ENCODE results near the gene OR4D10. TPM values are rescaled to one million over a fixed set of nuclear protein-coding genes. Genes with fewer than 3 reads are reported as not detected.

OR4D10 gene
- total RNA-seq, 2 donors from 2014 or later, result not detected

GRCh38 chr11:59520741-59521140 is 47.6 kb downstream of the OR4D10 start:
- DNase-seq (no peak), ATAC-seq (no peak)
- Histone ChIP-seq H3K4me3 (no peak overlapping the region), H3K4me1 (no peaks in the 10 kb centered on the region), H3K9me3 (no peaks in the 10 kb centered on the region), H3K36me3 (replicated peaks in 1 of 2; ENCODE audit: insufficient read depth in 1 of 2, low read depth in 2 of 2) (no peaks in the 10 kb centered on the region), H3K27ac (no peak overlapping the region), H3K27me3 (no peaks in the 10 kb centered on the region)
- no peak for TF ChIP-seq CTCF (IDR thresholded peaks at IDR 0.05)
- TF ChIP-seq POLR2A (IDR thresholded peaks at IDR 0.05), result no peak
- intact Hi-C loops (cut with DNase I), result no loop called here
- WGBS, 2 donors, result 79% methylated on average over 5 of the region's 5 CpGs

- no peak for TF ChIP-seq POLR2A (IDR thresholded peaks at IDR 0.05)
- Histone ChIP-seq H3K36me3 (replicated peaks in 1 of 2; ENCODE audit: insufficient read depth in 1 of 2, low read depth in 2 of 2) (no peaks in the 10 kb centered on the region), H3K9me3 (no peaks in the 10 kb centered on the region), H3K27me3 (no peaks in the 10 kb centered on the region), H3K27ac (no peak overlapping the region), H3K4me1 (no peaks in the 10 kb centered on the region), H3K4me3 (no peak overlapping the region)
- intact Hi-C loops (cut with DNase I), result no loop called here
- ATAC-seq, result no peak
- no peak for DNase-seq
- 22 to 28% methylated on average over 1 of the region's 1 CpG for WGBS, 2 donors
Measured at GRCh38 chr11:59523541-59523940, 50.4 kb downstream of the OR4D10 start.

GRCh38 chr11:59528711-59529110 is 55.6 kb downstream of the OR4D10 start:
- intact Hi-C loops (cut with DNase I), result no loop called here
- Histone ChIP-seq H3K36me3 (replicated peaks in 1 of 2; ENCODE audit: insufficient read depth in 1 of 2, low read depth in 2 of 2) (no peaks in the 10 kb centered on the region), H3K27ac (no peak overlapping the region), H3K4me1 (no peaks in the 10 kb centered on the region), H3K27me3 (no peaks in the 10 kb centered on the region), H3K9me3 (no peaks in the 10 kb centered on the region), H3K4me3 (no peak overlapping the region)
- no peak for DNase-seq
- WGBS, 2 donors, result 62 to 65% methylated on average over 7 of the region's 7 CpGs
- TF ChIP-seq CTCF (IDR thresholded peaks at IDR 0.05) (no peak), POLR2A (IDR thresholded peaks at IDR 0.05) (no peak)
- no peak for ATAC-seq

Other genes with a start within 250 kb of the OR4D10 start
- gene OR5AN1, start 114.4 kb upstream of the OR4D10 start, total RNA-seq, result not detected
- not detected for gene OR5A2, start 46.9 kb upstream of the OR4D10 start, total RNA-seq
- not detected for gene OR5A1, start 36.8 kb upstream of the OR4D10 start, total RNA-seq
- gene OR4D6, start 16.4 kb upstream of the OR4D10 start, total RNA-seq, result not detected
- gene OR4D11, start 30.3 kb downstream of the OR4D10 start, total RNA-seq, result not detected
- gene OR4D9, start 38.2 kb downstream of the OR4D10 start, total RNA-seq, result not detected
- gene OSBP, start 142.5 kb downstream of the OR4D10 start, total RNA-seq, result 10 to 100 TPM; 28.5 to 30.3 TPM
- gene PATL1, start 195.7 kb downstream of the OR4D10 start, total RNA-seq, result 1 to 10 TPM; 6.5 to 9.6 TPM
- not detected for gene OR10V1, start 240.5 kb downstream of the OR4D10 start, total RNA-seq